ENCODE data around the gene CUEDC1.

DNA sequence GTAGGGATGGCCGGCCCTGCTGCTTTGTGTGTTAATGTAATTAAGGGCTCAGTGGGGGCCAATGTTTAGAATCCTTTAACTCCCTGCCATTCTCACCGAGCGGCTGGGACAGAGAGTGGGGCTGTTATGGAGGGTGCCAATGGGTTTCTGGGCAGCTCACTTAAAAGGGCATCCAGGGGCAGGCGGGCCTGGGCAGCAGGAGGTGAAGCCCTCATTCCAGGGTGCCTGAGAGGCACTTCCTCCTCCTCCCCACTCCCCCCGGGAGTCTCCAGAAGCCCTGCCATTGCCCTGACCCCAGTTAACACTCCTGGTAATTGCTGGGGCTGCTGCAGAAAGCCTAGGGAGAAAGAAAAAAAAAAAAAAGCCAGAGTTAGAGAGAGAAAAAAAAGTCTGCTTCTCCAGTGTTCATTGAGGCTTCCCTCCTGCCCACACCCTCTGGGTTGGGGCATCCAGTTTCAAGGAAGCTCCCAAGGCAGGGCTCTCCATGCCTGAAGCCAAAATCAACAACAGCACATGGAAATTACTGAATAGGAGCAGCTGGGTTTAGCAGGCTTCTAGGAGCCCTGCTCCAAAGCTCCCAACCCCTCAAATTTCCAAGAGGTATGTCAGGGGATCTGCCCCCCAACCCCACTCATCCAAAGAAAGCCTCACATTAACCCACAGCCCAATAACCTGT lies 28.0 kb downstream of the CUEDC1 start:
- TF ChIP-seq, protein P1, sequence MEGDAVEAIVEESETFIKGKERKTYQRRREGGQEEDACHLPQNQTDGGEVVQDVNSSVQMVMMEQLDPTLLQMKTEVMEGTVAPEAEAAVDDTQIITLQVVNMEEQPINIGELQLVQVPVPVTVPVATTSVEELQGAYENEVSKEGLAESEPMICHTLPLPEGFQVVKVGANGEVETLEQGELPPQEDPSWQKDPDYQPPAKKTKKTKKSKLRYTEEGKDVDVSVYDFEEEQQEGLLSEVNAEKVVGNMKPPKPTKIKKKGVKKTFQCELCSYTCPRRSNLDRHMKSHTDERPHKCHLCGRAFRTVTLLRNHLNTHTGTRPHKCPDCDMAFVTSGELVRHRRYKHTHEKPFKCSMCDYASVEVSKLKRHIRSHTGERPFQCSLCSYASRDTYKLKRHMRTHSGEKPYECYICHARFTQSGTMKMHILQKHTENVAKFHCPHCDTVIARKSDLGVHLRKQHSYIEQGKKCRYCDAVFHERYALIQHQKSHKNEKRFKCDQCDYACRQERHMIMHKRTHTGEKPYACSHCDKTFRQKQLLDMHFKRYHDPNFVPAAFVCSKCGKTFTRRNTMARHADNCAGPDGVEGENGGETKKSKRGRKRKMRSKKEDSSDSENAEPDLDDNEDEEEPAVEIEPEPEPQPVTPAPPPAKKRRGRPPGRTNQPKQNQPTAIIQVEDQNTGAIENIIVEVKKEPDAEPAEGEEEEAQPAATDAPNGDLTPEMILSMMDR (IDR thresholded peaks at IDR 0.05 in 4 of 5, conservative IDR thresholded peaks at IDR 0.05 in 1 of 5), result no peak
- no peak for TF ChIP-seq POLR2A (IDR thresholded peaks at IDR 0.05)
